GM12878 (cell line): ENCODE data around the gene PPP6R1. TPM values are rescaled to one million over a fixed set of nuclear protein-coding genes. Genes with fewer than 3 reads are reported as not detected.

ENCODE experiments used
- BHLHE40 ChIP-seq, 2 experiments: fragments of 450-650 bp in 1 of 2; IDR thresholded peaks; 2 replicates each; pipeline ENCODE4 v1.6.1; 2011 to 2017; ENCODE audit warnings: low read depth in 2 of 2, borderline replicate concordance in 1 of 2, improper control_type of control experiment in 1 of 2, low read length in 1 of 2, mild to moderate bottlenecking in 1 of 2
- BMI1 ChIP-seq: fragments of 450-650 bp; IDR thresholded peaks from 2 replicates; pipeline ENCODE4 v1.6.1; 2016; ENCODE audit warnings: mild to moderate bottlenecking, moderate library complexity, borderline replicate concordance
- CBX5 ChIP-seq: sonication (generic); IDR thresholded peaks from 2 replicates; pipeline ENCODE4 v1.6.1; 2016; ENCODE audit warnings: low read depth, moderate library complexity, mild to moderate bottlenecking, inconsistent platforms
- CREB1 ChIP-seq: IDR thresholded peaks from 2 replicates; pipeline ENCODE4 v1.6.1; 2012; ENCODE audit warnings: low read depth, mild to moderate bottlenecking, inconsistent platforms
- E2F8 ChIP-seq: fragments of 450-650 bp; IDR thresholded peaks from 2 replicates; pipeline ENCODE4 v1.6.1; 2018; ENCODE audit warnings: mild to moderate bottlenecking, low read depth, moderate library complexity; ENCODE audit not compliant: partially characterized antibody
- E4F1 ChIP-seq: fragments of 450-650 bp; IDR thresholded peaks from 2 replicates; pipeline ENCODE4 v1.6.1; 2018; ENCODE audit warnings: borderline replicate concordance, mild to moderate bottlenecking; ENCODE audit not compliant: partially characterized antibody
- EZH2 ChIP-seq: IDR thresholded peaks from 2 replicates; pipeline ENCODE4 v1.6.1; 2012; ENCODE audit warnings: low read depth, mild to moderate bottlenecking, control low read depth, inconsistent platforms, low read length, borderline replicate concordance; ENCODE audit not compliant: control insufficient read depth
- FOXM1 ChIP-seq: IDR thresholded peaks from 2 replicates; pipeline ENCODE4 v1.6.1; 2012; ENCODE audit warnings: low read depth, mild to moderate bottlenecking, inconsistent platforms, low read length, moderate library complexity
- GATAD2B ChIP-seq: fragments of 450-650 bp; conservative IDR thresholded peaks from 2 replicates; pipeline ENCODE4 v1.6.1; 2017; ENCODE audit warnings: low read depth, mild to moderate bottlenecking, moderate library complexity
- HCFC1 ChIP-seq: fragments of 150-350 bp; IDR thresholded peaks from 2 replicates; pipeline ENCODE4 v1.6.1; 2014; ENCODE audit warnings: low read length
- POLR2AphosphoS5 ChIP-seq: IDR thresholded peaks from 2 replicates; pipeline ENCODE4 v1.6.1; 2011; ENCODE audit warnings: mild to moderate bottlenecking, low read length, inconsistent platforms
- RBBP5 ChIP-seq: fragments of 200-600 bp; sonication (generic); conservative IDR thresholded peaks from 2 replicates; pipeline ENCODE4 v1.6.1; 2016
- SREBF1 ChIP-seq: IDR thresholded peaks from 2 replicates; pipeline ENCODE4 v1.6.1; 2012; ENCODE audit warnings: mild to moderate bottlenecking, low read length
- SRF ChIP-seq, 2 experiments: IDR thresholded peaks; 2 replicates each; pipeline ENCODE4 v1.6.1; 2011; ENCODE audit warnings: low read depth in 2 of 2, low read length in 2 of 2, mild to moderate bottlenecking in 1 of 2, moderate library complexity in 1 of 2
- ZBED1 ChIP-seq: IDR thresholded peaks from 2 replicates; pipeline ENCODE4 v1.6.1; 2016; ENCODE audit warnings: borderline replicate concordance
- ZBTB40 ChIP-seq: fragments of 450-650 bp; IDR thresholded peaks from 2 replicates; pipeline ENCODE4 v1.6.1; 2016; ENCODE audit warnings: mild to moderate bottlenecking, moderate library complexity, borderline replicate concordance
- ZNF24 ChIP-seq: fragments of 450-650 bp; IDR thresholded peaks from 2 replicates; pipeline ENCODE4 v1.6.1; 2017; ENCODE audit warnings: antibody characterized with exemption, mild to moderate bottlenecking
- polyA plus RNA-seq, 11 experiments: library from polyadenylated mRNA; depleted of rRNA in 4 of 11; unstranded in 6 of 11; stranded (reverse) in 5 of 11; fragments of >200 nt; fragmentation: Nextera tagmentation in 4 of 11; fragmentation: Illumina TruSeq in 1 of 11; extraction: Ambion mirVana in 4 of 11; extraction: Trizol in 1 of 11; gene quantifications; 1 replicate in 1 of 11; 2 replicates in 10 of 11; pipeline versions ENCODE4 v1.2.1 to v1.2.3, GENCODE V29; 2011 to 2016; ENCODE audit warnings: inconsistent platforms in 2 of 11, missing spikeins in 2 of 11, low read depth in 1 of 11
- total RNA-seq, 4 experiments: library from RNA; depleted of rRNA in 3 of 4; stranded (reverse); fragments of >200 nt in 3 of 4; fragmentation: Illumina TruSeq in 1 of 4; extraction: Trizol in 1 of 4; gene quantifications; 2 replicates each; pipeline versions ENCODE4 v1.2.1 to v1.2.3, GENCODE V29; 2013 to 2021

The PPP6R1 gene
- total and polyA plus RNA-seq, 10 of the 15 experiments (the other 5 are each of a cell fraction or from before 2014, with no cell fraction given): 0.80 to 173 (median 63.7) TPM

- no peak for TF ChIP-seq ZBTB40
- TF ChIP-seq CBX5: no peak
- TF ChIP-seq EZH2: no peak
- TF ChIP-seq ZBED1: no peak
- TF ChIP-seq FOXM1: no peak
- TF ChIP-seq CREB1: no peak
- no peak for TF ChIP-seq ZNF24
- no peak for TF ChIP-seq POLR2AphosphoS5
- TF ChIP-seq E2F8: no peak
- TF ChIP-seq GATAD2B: no peak
- no peak for TF ChIP-seq SREBF1
- 0 out of 4 replicates have a peak, but pooled peaks of 1 of the 2 experiments have one; percentile 9 for TF ChIP-seq SRF (IDR thresholded peaks at IDR 0.05; ENCODE audit: low read depth in 2 of 2, low read length in 2 of 2)
- no peak for TF ChIP-seq RBBP5
- no peak for TF ChIP-seq E4F1
- TF ChIP-seq HCFC1: no peak
- no peak for TF ChIP-seq BMI1
- TF ChIP-seq BHLHE40 (IDR thresholded peaks at IDR 0.05; ENCODE audit: borderline replicate concordance in 1 of 2, low read depth in 2 of 2, low read length in 1 of 2): 0 out of 4 replicates have a peak, but pooled peaks of 1 of the 2 experiments have one; percentile 33
Observed at GRCh38 chr19:55275851-55276719, 17.3 kb upstream of the PPP6R1 start (continued).
